ENCODE measurements around the gene ASMT.
"Not testable (repeated sequence)": the region's sequence is repeated elsewhere in the genome, so short reads cannot be mapped to it uniquely, and the experiment has no call there.

- TF ChIP-seq POLR2A, CTCF (IDR thresholded peaks at IDR 0.05): not testable (repeated sequence)
These were observed 9.4 kb downstream of the ASMT start for GRCh38 chrX:1624158-1624860.
